DMS 273 treated with DMSO at 0.1 percent for 48 hours (cell line): ENCODE results near the gene DNPEP.

ENCODE experiments used
- DNase-seq: peaks from one replicate; lab custom pipeline; 2025; lab: John Stamatoyannopoulos, UW

DNPEP gene

GRCh38 chr2:219387306-219388120, at the start of gene DNPEP:
Gene DNPEP (minus strand): TSS chr2:219387912. CDS start chr2:219387794, 118 bp downstream.
- peak; percentile 80 for DNase-seq

GRCh38 chr2:219437141-219437540, 49.4 kb upstream of the DNPEP start:
- no peak for DNase-seq

- no peak for DNase-seq
Measured at GRCh38 chr2:219436491-219436890, 48.8 kb upstream of the DNPEP start.

- no peak for DNase-seq
Measured at GRCh38 chr2:219435701-219436100, 48.0 kb upstream of the DNPEP start.

- DNase-seq: no peak
Measured at GRCh38 chr2:219434718-219435525, 47.2 kb upstream of the DNPEP start, which contains the start of gene SPEG. Gene SPEG (plus strand): TSS chr2:219434843. CDS start chr2:219434978, 135 bp downstream.

GRCh38 chr2:219434468-219434717, 46.7 kb upstream of the DNPEP start:
- no peak for DNase-seq

GRCh38 chr2:219433666-219434467, 46.2 kb upstream of the DNPEP start:
- no peak for DNase-seq

GRCh38 chr2:219430633-219431615, 43.2 kb upstream of the DNPEP start:
- DNase-seq: peak; percentile 50

- DNase-seq: no peak
Measured at GRCh38 chr2:219429958-219430606, 42.4 kb upstream of the DNPEP start.

- no peak for DNase-seq
Measured at GRCh38 chr2:219428469-219428868, 40.8 kb upstream of the DNPEP start.

- DNase-seq: no peak
Measured at GRCh38 chr2:219426534-219427136, 38.9 kb upstream of the DNPEP start.

GRCh38 chr2:219426068-219426443, 38.3 kb upstream of the DNPEP start:
- DNase-seq: no peak

GRCh38 chr2:219425238-219426067, 37.7 kb upstream of the DNPEP start:
- no peak for DNase-seq

GRCh38 chr2:219423652-219424377, 36.1 kb upstream of the DNPEP start:
- DNase-seq: no peak

GRCh38 chr2:219422952-219423534, 35.3 kb upstream of the DNPEP start:
- DNase-seq: no peak

GRCh38 chr2:219421323-219421722, 33.6 kb upstream of the DNPEP start:
- no peak for DNase-seq

GRCh38 chr2:219420687-219421086, 33.0 kb upstream of the DNPEP start:
- DNase-seq: no peak
